Cortex of kidney (tissue), 1 donor: ENCODE results near the gene FOXB1.

Source experiments
- DNase-seq: peaks from one replicate; lab custom pipeline; 2025; lab: John Stamatoyannopoulos, UW

Gene FOXB1

DNA sequence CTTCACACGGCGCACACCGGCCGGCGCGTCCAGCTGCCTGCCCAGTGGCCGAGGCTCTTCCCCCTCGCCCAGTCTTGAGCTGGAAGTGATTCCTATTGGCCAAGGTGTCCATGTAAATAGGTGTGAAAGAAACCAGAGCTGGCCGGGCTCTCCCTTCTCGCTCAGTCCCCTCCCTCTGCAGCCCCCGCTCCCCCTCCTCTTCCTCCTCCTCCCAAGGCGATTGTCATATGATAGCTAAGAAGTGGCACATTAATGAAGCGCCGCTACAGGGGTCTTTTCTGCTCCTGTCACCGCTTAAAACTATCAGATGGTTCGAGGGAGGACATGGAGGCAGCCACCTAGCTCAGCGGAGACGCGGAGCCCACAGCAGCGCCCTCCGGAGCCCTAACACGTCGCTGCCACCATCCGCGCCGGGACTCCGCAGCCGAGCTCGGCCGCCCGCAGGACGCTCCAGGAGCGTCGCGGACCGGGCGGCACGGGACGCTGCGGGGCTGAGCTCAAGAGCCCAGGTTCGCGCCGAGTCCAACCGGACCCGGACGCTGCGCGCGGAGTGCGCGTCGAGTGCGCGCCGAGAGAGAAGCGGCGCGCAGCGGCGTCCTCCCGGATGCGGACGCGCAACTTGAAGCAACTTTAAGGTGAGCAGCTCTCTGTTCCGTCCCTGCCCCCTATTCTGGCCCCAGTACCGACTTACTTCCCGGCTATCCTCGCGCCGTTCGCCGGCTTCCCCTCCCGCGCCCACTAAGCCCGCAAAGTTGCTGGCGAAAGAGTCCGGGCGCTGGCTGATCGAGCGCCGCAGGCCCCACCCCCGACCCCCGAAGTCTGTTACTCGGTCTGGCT, at the start of gene FOXB1:
TSS of gene FOXB1 (plus strand) at position 303 of the 837 bp plus-strand sequence. CDS start 653 bp downstream, outside the sequence.
- DNase-seq, result no peak

DNA sequence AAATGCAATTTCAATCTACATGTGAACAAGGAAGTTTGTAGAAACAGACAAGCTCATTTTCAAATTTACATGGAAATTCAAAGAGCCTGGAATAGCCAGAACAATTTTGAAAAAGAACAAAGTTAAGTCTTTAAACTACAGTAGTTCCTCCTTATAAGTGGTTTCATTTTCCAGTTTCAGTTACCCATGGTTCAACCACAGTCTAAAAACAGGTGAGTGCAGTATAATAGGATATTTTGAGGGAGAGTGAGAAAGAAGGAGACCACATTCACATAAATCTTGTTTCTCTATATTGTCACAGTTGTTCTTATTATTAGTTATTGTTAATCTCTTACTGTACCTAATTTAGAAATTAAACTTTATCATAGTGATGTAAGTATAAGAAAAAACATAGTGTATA, 45.8 kb upstream of the FOXB1 start:
- no peak for DNase-seq

DNA sequence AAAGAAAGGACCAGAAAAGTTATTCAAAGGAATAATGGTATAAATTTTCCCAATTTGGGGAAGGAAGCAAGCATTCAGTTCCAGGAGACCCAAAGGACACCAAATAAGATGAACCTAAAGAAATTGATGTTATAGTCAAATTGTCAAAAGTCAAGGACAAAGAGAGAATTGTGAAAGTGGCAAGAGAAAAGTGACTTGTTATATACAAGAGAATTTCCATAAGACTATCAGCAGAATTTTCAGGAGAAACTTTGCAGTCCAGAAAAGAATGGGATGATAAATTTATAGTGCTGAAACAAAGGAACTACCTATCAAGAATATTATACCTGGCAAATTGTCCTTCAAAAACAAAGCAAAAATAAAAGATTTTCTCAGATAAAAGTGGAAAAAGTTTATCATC, 43.8 kb upstream of the FOXB1 start:
- no peak for DNase-seq

DNA sequence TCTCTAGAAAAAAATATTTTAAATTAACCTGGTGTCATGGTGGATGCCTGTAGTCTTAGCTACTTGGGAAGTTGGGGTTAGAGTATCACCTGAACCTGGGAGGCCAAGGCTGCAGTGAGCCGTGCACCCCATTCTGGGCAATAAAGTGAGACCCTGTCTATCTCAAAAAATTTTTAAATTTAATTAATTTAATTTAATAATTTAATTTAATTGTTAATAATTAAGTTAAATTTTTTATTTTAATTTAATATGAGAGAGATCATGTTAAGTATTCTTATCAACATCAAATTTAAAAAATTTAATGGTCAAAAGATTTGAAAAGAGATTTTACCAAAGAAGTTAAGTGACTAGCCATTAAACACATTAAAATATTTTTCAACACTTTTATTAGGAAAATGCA, 40.8 kb upstream of the FOXB1 start:
- no peak for DNase-seq

DNA sequence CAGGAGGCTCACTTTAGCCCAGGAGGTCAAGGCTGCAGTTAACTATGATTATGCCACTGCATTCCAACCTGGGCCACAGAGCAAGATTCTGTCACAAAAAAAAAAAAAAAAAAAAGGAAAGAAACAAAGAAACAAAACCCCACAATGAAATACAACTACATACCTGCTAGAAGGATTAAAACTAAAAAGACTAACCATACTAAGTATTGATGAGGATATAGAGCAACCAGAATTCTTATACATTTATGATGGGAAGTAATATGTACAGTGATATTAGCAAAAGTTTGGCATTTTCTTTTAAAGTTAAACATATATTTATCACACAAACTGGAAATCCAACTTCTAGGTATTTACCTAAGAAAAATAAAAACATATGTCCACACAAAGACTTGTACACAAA, 40.2 kb upstream of the FOXB1 start:
- no peak for DNase-seq

DNA sequence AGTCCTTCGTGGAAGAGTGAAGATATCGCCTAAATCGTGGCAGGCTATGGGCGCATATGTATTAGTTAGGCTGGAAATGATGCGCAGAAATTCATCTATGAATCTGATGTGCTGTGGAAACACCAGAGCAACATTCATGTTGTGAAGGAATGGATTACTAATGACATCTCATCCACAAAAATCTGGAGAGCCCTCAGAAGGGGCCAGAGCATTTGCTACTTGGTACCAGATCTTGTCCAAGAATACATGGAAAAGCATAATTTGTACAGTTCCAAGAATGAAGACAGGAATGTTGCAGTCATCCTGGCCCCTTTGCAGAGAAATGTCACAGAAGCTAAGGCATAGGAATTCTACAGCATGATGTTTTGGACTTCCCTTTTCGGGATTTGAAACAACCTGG, 38.4 kb upstream of the FOXB1 start:
- DNase-seq, result no peak

DNA sequence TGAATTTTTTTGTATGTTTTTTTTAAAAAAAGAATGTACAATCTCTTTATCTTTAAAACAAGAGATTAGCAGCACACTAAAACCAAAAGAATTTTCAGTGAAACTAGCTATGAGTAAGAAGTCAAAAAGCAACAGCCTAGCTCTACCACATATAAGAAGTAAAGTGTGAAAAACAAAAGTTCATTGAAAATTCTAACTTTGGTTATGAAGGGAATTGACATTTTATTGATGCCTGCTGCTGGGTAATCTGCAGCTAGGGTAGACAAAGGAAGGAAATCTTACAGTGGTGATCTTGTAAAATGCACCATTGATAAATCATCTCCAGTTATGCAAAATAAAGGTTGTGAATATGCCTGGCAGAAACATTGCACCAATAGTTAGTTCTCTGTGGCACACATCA, 37.8 kb upstream of the FOXB1 start:
- DNase-seq, result no peak

DNA sequence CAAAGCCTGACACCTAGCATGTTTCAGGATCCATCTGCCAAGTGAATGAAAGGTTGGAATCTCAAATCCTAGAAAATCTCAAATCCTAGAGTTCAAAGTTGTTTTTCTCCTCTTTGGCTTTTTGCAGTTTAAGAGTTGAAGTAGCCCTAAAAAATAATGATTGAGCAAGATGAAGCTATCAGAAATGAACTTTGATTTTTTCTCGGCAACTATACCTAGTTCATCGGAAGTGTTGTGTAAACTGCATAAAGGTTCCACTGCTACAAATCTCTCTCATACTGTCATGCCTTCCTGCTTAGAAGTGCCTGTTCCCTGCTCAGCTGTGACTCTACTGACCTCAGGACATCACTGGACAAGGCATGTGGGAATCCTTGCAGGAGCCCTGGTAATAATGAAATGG, 35.8 kb upstream of the FOXB1 start:
- DNase-seq, result no peak

DNA sequence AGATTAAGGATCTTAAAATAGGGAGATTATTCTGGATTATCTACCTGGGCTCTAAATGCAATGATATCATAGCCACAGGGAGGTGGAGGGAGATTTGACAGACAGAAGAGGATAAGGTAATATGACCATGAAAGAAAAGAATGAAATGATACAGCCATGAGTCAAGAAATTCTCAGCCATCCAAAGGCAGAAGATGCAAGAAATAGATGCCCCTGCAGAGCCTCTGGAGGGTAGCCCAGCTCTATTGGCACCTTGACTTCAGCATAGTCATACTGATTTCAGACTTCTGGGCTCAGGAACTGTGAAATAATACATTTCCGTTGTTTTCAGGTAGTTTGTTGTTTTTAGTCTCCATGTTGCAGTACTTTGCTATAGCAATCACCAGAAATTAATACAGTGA, 31.9 kb upstream of the FOXB1 start:
- no peak for DNase-seq

DNA sequence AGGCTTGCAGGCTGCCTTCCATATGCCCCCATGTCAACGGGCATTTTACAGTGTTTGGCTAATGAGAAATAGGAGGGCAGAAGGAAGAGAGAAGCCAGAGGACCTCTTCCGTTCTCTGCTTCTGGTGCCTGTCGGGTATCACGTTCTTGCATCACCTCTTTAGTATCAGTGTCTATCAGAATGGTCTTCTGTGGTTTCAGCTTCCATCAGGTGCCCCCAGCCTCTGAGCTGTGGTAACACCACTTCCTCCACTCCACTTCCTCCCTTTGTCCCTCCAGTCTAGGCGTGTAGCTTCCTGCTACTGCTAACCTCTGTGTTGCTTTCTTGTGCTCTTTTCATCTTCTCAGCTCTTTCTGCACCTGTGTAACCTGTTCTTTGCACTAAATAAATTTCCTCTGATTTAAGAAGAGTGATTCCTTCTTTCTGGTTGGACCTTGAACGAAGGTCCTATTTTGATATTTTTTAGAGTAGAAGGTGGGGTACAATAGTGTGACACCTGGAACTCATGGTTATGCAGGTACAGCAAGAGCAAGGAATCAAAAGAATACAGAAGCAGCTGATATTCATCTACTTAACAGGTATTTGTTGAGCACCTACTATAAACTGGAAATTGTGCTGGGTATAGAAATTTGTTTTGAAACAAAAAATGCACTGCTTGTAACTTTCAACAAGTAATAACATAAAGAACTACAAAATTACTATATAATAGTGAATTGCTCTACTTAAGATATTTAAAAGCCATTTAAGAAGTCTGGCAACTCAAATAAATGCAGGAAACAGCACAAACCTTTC, 27.4 kb upstream of the FOXB1 start:
- DNase-seq, result no peak

DNA sequence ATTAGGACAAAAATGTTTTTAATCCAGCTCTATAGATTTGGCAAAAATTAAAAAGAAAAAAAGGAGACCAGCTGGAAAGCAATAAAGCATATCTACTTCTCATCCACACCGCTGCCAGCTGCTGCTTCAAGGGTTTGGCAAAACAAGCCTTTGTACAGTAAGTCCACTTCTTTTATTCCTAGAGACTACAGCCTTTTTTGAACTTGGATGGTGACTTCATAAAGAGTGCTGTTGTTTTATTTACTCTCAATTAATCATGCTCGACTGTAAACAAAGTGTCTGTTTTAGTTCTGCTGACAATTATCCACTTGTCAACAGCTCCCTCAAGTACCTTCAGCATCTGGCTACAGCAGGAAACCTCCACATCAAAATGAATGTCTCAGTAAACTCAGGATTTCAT, 12.3 kb upstream of the FOXB1 start:
- no peak for DNase-seq

DNA sequence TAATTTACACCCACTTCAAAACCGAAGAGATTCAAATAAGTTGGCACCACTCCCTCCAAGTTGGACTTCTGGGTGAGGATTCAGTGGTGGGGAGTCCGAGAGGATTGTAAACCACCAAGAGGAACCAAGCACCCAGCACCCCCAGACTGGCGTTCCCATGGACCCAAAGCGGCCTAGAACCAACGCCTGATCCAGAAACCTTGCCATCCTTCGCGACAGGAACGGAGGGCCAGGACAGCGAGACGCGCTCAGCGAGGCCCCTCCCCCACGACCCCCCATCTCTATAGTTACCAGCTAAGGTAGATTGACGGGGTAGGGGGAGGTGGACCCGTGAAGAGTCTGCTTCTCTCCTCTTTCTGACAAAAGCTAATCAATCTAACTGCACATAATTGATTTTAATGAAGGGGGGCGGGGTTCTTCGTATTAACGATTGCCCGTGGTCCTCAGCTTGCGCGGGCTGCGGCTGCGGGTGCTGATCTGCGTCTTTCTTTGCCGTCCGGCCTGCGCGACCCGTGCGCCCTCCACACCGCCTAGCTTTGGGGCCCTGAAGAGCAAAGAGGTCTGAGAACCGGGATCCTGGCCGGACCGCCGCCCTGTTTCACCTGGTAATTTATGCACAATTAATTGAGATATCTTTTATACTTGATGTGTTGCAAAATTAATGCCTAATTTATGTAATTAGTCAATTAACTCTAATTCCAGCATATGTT, 10.9 kb upstream of the FOXB1 start:
- DNase-seq, result no peak

DNA sequence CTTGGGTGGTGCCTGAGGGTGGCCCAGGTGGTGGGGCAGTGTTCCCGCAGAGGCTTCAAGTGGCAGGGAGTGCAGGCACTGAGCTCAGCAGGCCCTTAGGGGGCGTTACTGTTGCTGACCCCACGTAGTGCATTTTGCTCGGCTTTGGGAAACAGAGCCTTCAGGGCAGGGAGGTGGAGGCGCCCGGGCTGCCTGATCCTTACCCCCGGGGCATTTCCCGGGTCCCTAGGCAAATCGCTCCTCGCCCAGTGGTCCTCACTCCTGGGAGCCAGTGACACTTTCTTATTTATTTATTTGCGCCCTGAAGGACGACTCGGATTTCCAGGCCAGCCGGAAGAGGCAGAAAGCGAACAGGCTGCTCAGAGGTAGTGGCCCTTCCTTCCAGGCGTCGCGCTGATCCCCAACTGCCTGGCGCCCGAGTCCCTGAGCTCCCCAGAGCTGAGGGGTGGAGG, 10.1 kb upstream of the FOXB1 start:
- DNase-seq, result no peak

DNA sequence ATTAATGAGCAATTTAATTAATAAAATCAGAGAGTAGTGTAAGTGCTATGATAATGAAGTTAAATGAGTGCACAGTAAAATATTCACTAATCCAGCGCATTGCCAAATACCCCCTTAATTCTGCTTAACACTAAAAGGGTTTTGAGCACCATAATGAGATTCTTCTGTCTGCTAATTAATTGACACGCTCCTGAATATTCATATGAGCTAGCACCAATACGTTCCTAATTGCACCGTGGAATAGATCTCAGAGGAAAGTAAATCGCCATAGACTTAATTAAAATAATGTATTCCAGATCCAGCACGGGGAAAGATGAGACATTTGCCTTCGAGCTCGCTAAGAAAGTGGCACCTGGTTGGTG, 9.6 kb upstream of the FOXB1 start:
- DNase-seq, result no peak

DNA sequence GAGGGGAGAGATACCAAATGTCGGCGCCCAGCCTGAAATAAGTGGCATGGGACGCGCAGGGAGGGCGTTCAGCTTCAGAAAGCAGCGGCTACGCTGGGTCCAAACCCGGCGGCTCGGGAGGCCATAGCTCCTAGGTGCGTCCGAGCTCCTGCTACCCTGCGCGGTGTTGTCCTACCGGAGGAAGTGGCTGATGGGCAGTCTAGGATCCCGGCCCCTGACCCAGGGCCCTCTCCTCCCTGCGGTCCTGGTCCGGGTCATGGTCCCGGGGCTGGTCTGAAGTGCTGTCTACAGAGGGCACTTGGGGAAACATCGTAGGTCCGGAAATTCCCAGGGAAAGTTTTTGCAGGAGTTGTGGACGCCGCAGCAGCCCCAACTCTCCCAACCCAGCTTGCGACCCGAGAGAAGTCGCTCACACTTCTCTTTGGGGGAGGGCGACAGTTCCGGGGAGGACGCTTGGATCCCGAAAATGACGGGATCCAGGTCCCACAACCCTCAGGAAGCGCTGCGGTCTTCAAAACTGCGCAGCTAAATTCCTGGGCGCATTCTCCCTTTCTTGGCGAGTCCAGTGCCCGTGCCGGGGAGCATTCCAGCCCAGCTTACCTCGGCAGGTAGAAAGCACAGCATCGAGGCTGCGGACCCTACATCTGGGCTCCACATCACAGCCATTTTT, 9.1 kb upstream of the FOXB1 start:
- no peak for DNase-seq

DNA sequence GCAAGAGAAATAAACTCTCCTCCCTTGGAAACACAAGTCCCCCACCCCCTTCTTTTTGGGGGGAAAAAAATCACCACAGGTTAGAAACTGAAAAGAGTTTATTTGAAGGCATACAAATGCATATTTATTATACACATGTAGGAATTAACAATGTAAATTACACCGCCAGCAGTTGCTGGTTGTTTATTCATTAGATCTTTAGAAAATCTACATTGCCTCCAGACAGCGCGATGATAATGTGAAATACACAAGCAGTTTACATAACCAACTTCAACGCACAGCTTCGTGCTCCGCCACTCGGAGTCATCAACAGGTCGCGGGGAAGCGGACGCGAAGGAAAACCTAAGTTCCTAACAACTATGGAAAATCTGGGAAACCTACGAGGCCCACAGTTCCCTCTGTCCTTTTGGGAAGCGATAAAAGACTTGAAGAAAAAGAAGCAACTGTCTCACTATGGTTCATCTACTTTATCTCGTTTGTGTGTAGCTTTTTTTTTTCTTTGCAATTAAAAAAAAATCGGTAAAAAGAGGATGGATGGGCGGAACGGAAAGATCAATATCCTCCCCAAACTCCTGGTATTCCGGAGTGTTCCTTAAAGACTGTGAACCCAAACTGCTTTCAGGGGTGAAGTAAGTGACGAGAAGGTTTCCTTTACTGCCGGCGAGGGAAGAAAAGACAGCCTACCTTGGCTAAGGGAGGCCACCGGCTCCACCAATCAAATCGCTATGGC, 8.4 kb upstream of the FOXB1 start:
- DNase-seq, result no peak

DNA sequence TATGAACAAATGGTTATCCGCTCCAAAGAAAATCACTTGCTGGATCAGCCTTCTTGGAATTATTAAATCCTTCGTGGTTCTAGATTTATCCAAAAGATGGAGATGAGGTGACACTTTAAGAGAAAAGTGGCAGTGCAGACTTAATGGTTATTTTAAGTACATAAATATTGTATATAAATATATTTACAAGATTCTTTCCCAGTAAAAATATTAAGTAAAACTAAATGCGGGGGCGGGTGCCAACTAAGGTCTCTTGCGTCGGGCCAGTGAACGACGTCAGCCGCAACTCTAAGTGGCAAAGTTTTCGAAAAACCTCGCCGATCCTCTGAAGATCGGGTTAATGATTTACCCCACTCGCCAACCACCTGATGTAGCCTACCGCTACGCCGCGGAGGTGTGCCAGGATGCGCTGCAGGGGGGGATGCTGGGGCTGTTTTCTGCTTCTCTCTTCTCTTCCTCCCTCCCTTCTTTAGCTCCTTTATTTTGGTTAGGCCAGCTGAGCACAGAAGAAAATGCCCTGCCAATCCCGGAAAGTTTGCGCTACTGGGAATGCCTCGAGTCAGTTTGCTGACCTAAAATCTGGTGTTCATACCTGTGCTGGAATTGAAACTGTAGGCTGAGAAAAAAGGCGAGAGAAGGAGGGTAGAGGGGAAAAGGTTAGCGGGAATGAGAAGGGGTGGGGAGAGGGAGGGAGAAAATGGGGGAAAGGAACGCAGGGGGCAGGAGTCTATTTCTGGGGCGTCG, 7.6 kb upstream of the FOXB1 start:
- DNase-seq, result no peak

DNA sequence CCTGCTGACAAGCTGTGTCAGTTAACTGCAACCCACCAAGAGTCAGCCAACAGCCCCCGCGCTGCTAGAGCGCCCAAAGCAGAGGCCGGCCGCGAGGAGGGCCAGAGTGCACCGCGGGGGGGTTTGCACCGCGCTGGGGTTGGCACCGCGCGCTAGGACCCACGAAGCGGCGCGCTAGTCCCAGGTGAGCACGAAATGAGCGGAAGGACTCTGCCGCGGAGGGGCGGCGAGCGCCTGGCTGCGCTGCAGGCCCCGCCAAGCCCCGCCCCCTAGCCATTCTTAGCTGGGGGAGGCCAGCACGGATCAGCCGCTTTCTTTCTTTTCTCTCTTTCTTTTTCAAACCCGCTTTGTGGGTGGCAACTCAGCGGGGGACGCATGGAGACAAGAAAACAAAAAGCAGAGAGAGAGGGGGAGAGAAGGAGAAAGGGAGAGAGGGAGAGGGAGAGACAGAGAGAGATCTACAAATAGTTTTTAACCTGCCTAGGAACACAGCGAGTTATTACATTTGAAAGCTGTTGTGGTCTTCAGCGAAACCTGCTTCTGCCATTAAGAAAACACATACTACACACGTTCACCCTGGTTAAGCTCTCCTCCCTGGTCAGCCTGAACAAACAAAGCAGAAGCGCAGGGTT, 6.9 kb upstream of the FOXB1 start:
- no peak for DNase-seq

DNA sequence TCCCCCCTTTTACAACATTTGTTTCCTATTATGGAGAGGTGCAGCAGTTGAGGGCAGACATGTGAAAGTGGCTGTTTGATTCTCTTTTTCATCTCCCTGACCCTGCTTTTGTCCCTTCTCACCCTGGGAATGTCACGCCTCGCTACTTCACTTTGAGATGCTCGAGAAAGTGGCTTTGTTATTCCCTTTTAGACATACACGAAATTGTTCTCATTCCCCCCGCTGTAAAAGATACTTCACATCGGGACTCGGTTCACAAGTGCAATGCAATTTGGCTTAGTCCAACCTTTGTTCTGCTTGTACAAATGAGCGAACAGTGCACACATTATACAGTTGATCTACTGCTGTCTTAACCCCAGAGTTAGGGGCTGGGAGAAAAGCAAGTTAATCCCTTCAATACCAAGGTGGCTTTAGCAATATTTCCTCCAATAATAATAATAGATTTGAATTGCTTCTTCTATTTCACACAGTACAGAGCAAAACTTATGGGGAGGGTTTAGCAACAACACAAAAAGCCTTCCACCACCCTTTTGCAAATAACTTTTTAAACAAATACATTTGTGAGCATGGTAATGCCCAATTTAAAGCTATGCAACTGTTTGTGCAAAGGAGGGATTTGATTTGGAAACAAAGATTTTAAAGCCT, 5.7 kb upstream of the FOXB1 start:
- DNase-seq, result no peak
